ENCODE data around the gene MGAT5.
A peak's percentile ranks its signal among the peaks of the same experiment; 100 is the strongest.

MGAT5 gene

GRCh38 chr2:134257509-134257908 lies 3.6 kb downstream of the MGAT5 start:
- DNase-seq, result no peak

DNA sequence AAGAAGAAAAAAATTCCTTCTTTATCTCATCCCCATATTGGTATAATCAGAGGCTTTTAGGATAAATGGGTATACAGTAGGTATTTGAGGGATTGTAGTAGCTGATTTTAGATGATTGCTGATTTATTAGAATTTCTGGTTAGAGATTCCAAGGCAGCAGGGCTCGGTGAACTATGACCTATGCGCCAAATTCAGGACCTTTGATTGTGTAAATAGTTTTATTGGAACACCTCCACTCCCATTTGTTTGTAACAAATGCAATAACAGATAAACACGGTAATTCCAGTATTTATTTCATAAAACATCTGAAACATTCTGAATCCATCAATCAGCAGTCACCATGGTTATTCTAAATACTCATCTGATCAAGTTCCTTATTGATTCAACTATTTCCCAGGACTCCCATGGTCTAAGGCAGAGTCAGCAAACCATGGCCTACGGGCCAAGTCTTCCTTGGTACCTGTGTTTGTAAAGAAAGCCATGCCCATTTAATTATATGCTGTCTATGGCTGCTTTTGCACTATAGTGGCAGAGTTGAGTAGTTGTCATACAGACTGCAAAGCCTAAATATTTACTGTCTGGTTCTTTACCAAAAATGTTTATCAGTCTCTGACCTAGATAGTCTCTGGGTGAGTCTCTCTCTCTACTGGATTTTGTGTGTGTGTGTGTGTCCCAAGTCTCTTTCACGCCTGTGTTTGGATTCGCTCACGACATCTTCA lies 4.3 kb downstream of the MGAT5 start:
- DNase-seq, result no peak

- peak; percentile 40 for DNase-seq
These were observed 5.0 kb downstream of the MGAT5 start for GRCh38 chr2:134258684-134259388.

- DNase-seq, result no peak
These were observed 5.7 kb downstream of the MGAT5 start for GRCh38 chr2:134259571-134259970.

- no peak for DNase-seq
These were observed 6.1 kb downstream of the MGAT5 start for GRCh38 chr2:134259994-134260393.

DNA sequence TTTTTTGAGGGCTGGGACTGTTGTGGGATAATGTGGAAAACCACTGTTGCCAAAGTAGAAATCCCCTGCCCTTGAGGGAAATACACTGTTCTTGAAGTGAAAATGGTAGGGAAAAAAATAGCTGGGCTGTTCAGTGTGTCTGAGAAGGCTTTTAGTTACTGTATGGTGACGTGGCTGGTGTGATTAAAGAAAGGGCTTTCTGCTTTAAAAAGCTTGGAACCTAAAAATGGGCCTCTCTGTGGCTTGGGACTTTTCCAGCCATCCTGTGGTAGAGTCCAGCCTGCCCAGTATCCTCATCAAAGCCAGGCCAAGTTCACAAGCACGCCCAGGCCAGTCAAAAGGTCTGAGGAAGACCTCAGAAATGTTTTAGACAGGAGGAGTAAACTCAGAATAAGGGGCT lies 6.8 kb downstream of the MGAT5 start:
- no peak for DNase-seq

DNA sequence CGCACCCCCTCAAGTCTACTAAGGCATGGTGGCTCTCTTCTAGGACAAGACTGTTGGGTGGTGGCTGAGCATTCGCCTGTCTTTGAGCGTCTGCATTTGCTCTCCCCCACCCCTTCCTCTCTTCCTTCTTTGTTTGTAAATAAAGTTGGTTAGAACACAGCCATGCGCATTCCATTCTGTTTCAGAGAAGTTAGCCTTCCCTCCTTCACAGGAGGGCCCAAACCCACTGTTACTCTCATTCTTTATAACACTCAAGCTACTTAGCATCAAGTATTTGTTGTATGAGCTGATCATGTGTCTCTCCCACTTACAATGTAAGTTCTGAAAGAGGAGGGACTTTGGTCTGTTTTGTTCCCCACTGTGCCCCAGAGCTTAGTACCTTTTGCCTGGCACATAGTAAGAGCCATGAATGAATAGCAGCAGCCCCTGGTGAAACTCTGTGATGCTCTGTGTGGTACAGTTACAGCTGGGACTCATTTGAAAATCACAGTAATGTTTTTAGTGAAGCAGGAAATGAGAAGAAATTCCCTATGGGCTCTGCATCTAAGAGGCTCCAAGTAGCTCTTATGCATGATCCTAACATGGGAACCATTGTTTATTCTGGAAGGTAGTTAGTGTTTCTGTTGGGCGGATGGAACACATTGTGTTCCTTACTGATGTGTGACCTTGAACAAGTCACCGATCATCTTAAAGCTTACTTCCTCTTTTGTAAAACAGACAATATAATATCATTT lies 7.7 kb downstream of the MGAT5 start:
- DNase-seq, result no peak

- DNase-seq, result no peak
These were observed 8.8 kb downstream of the MGAT5 start for GRCh38 chr2:134262684-134263083.

GRCh38 chr2:134268265-134268664 lies 14.4 kb downstream of the MGAT5 start:
- no peak for DNase-seq

GRCh38 chr2:134269230-134269629 lies 15.4 kb downstream of the MGAT5 start:
- DNase-seq, result no peak

DNA sequence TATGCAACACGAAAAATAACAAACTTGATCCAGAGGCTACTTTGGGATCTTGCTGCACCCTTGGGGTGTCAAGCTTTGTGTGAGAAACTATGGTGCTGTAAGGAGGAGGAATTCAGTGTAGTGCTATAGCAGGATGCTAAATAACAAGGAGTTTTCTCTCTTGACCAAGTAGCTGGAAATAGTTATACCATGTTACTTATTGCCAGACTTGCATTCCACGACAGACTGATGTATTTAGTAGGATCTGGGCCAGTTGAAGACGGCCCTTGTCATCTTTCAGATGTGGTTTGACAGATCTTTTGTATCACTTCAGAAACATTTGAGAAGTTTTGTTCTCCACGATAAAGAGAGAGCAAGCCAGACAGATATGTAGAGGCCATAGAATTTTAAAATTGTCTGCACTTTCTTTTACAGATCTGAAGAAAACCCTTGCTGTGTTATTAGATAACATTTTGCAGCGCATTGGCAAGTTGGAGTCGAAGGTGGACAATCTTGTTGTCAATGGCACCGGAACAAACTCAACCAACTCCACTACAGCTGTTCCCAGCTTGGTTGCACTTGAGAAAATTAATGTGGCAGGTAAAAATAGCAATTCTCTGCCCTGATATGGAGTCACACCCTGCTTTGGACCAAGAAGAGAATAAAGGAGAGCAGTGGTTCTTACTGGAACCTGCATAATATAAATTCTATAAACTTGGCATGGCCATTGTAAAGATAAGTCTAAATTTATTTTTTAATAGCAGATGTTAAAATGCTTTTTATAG lies 16.3 kb downstream of the MGAT5 start:
- no peak for DNase-seq

DNA sequence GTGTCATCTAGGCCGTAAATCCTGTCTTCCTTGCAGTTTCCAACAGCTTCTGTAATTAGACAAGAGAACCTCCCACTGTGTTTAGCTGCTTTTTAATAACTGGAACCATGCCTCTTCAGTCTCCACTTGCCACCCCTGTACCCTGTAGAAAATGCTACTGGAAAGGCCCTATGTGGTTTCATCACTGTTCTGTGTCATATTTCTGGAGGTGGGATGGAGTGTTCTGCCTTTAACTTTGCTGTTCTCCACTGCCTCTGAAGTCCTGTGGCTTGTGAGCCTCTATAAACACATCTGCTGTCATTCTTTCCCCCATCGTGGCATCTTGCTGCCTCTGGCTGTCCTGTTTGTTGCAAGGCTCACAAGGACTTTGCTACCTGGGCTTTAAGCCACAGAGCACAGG lies 17.9 kb downstream of the MGAT5 start:
- no peak for DNase-seq

DNA sequence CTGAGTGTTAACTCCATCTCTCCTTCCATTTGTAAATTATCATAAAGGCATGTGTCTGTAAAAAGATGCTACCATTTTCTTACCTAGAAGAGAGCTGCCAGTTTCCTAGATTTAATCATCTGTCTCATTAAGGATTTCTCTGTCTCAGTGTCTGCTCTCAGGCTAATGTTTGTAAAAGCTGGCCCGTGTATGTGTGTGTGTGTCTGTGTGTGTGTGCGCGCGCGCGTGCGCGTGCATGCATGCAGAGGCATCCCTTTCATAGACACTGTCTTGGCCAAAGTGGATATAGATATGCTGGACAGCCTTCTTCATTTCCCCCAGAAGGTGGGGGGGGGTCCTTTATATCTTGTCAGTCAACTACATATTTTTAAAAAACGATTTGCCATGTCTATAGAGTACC lies 18.9 kb downstream of the MGAT5 start:
- no peak for DNase-seq

GRCh38 chr2:134273256-134273983 lies 19.5 kb downstream of the MGAT5 start:
- DNase-seq, result no peak

- no peak for DNase-seq
These were observed 20.2 kb downstream of the MGAT5 start for GRCh38 chr2:134274121-134274520.

- no peak for DNase-seq
These were observed 21.4 kb downstream of the MGAT5 start for GRCh38 chr2:134275058-134275862.

- DNase-seq, result no peak
These were observed 22.7 kb downstream of the MGAT5 start for GRCh38 chr2:134276381-134277172.

DNA sequence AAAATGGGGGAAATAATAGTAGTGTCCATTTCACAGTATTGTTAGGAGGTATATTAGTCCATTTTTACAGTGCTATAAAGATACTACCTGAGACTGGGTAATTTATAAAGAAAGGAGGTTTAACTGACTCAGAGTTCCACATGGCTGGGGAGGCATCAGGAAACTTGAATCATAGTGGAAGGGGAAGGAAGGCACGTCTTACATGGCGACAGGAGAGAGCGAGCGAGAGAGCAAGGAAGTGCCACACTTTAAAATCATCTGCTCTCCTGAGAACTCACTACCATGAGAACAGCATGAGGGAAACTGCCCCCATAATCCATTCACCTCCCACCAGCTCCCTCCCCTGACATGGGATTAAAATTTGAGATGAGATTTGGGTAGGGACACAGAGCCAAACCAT lies 23.4 kb downstream of the MGAT5 start:
- no peak for DNase-seq

GRCh38 chr2:134278553-134278952 lies 24.7 kb downstream of the MGAT5 start:
- no peak for DNase-seq

- no peak for DNase-seq
These were observed 25.5 kb downstream of the MGAT5 start for GRCh38 chr2:134279417-134279816.

DNA sequence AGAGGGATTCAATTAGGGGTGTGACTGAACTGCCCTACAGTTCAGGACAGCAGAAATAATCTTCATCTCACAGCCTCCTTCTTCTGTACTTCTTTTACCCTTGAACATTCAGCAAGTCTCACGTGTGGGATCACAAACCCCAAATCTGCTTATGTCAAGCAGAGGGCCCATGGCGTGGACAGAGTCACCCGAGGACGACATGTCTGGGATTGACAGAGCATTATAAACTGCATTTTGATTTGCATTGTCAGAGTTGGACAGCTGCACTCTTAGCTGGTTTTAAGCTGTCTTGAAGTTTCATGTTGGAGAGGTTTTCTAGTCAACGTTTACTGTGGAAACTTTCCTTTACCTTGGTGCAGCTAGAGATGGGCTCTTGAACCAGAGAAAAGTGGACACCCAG lies 26.4 kb downstream of the MGAT5 start:
- DNase-seq, result no peak

Measured in activated T-cell treated with anti-CD3 and anti-CD28 coated beads, Interleukin-2, amount 50 U/mL, for 1 hour (primary cell).